HG03571 (cell line): ENCODE measurements around the gene PCYT1A.
"Not testable (repeated sequence)": the region's sequence is repeated elsewhere in the genome, so short reads cannot be mapped to it uniquely, and the experiment has no call there.

Experiments used
- ATAC-seq: cut with Tn5 transposase; IDR thresholded peaks from one replicate; pipeline ENCODE4 v1.9.1; 2021; ENCODE audit not compliant: unreplicated experiment

PCYT1A gene

GRCh38 chr3:196287440-196288140 lies at the start of gene PCYT1A:
PCYT1A (minus strand) TSS chr3:196287726; CDS start chr3:196270531, 17,195 bp downstream.
- peak; percentile 82 for ATAC-seq

- ATAC-seq = no peak
Measured at GRCh38 chr3:196336319-196337145, 49.0 kb upstream of the PCYT1A start.

- ATAC-seq = no peak
Measured at GRCh38 chr3:196335503-196335948, 48.0 kb upstream of the PCYT1A start.

- no peak for ATAC-seq
Measured at GRCh38 chr3:196334982-196335381, 47.5 kb upstream of the PCYT1A start.

GRCh38 chr3:196332168-196332567 lies 44.6 kb upstream of the PCYT1A start:
- ATAC-seq = no peak

GRCh38 chr3:196327405-196327804 lies 39.9 kb upstream of the PCYT1A start:
- no peak for ATAC-seq

GRCh38 chr3:196326936-196327335 lies 39.4 kb upstream of the PCYT1A start:
- no peak for ATAC-seq

GRCh38 chr3:196323691-196324090 lies 36.2 kb upstream of the PCYT1A start:
- no peak for ATAC-seq

GRCh38 chr3:196323016-196323415 lies 35.5 kb upstream of the PCYT1A start:
- ATAC-seq = no peak

- ATAC-seq = no peak
Measured at GRCh38 chr3:196321162-196321561, 33.6 kb upstream of the PCYT1A start.

- no peak for ATAC-seq
Measured at GRCh38 chr3:196320137-196320536, 32.6 kb upstream of the PCYT1A start.

GRCh38 chr3:196317687-196318467 lies 30.4 kb upstream of the PCYT1A start, which contains the start of gene DYNLT2B:
DYNLT2B (minus strand) TSS chr3:196318240; CDS start chr3:196318152, 88 bp downstream.
- peak; percentile 72 for ATAC-seq

- not testable (repeated sequence) for ATAC-seq
Measured at GRCh38 chr3:196316799-196317686, 29.5 kb upstream of the PCYT1A start.

GRCh38 chr3:196315821-196316220 lies 28.3 kb upstream of the PCYT1A start:
- no peak for ATAC-seq

- ATAC-seq = no peak
Measured at GRCh38 chr3:196314597-196314996, 27.1 kb upstream of the PCYT1A start.

- not testable (repeated sequence) for ATAC-seq
Measured at GRCh38 chr3:196314086-196314485, 26.6 kb upstream of the PCYT1A start.

- not testable (repeated sequence) for ATAC-seq
Measured at GRCh38 chr3:196302960-196303359, 15.4 kb upstream of the PCYT1A start.

GRCh38 chr3:196302551-196302950 lies 15.0 kb upstream of the PCYT1A start:
- not testable (repeated sequence) for ATAC-seq

GRCh38 chr3:196298521-196298920 lies 11.0 kb upstream of the PCYT1A start:
- no peak for ATAC-seq

GRCh38 chr3:196292286-196292923 lies 4.9 kb upstream of the PCYT1A start:
- no peak for ATAC-seq
